HUDEP-2 (cell line): ENCODE data around the gene ACTA2.
A peak's percentile ranks its signal among the peaks of the same experiment; 100 is the strongest.

Experiments used
- DNase-seq, 76 experiments: peaks; one replicate each; lab custom pipeline; 2025; ENCODE audit not compliant: unreplicated experiment in 76 of 76; lab: John Stamatoyannopoulos, UW

The ACTA2 gene

DNA sequence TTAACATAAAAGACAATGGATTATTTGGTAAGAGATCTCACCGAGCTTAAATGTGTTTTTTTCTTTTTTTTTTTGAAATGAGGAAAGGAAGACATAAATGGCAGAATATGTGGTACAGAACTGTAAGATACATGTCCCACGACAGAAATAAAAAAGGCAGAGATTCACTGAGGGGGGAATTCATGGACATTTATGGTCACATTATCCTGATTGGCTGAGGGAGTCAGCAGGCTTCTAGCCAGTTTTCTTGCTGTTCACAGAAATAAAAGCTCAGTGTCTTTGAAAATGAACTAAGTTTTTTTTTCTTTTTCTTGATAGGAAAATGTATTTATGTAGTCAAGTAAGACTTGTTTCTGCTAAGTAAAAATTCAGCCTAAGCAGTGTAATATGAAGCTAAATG lies 29.8 kb upstream of the ACTA2 start:
- DNase-seq, result no peak

DNA sequence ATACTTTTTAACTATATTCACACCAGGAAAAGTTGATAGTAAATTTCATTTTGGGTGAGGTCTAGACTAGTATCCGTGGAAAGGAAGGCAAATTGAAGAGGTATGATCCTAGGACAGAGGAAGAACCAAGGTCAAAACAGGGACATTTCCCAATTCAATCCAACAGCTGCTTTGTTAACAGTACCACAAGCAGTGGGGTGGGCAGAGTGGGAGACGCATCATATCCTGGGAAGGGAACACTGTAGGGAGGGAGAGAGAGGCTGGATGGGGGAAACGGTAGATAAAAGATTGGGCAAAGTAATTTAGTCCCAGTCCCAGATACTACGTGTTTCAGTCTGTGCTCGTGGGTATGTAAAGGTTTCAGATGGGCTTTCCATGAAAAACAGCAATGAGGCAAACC lies 28.9 kb upstream of the ACTA2 start:
- no peak for DNase-seq

DNA sequence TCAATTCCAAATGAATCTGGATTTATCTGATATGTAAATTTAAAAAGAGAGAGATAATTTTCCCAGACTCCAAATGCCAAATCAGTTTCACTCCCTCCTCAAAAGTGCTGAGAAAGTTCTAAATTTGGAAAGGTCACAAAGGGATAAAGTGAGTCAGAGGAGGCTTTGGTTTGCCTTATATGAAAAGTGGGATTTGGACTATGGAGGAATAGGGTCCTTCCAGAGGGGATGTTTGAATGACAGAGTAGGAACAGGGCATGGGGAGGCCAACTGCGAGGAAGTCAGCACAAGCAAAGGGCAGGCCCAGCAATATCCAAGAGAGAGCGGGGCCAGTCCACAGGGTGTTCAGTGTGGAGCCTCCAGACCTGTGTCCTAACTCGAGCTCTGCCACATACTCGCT lies 28.2 kb upstream of the ACTA2 start:
- DNase-seq, result no peak

DNA sequence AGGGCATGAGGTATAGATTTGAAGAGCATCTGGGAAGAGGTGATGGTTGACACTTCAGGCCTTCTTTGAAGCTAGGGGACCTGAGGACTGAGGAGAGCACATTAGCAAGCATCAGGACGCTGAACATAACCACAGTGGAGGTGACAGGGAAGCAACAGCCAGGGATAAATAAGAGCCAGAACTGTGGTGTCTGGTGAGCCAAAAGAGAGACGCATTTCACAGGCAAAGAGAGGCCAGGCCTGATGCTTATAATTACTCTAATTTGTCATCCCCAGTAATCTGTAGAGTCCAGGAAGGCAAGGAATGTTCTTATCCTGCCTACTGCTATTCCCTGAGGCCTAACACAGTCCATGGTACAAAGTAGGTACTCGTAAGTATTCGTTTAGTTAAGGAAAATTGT lies 27.7 kb upstream of the ACTA2 start:
- DNase-seq, result no peak

DNA sequence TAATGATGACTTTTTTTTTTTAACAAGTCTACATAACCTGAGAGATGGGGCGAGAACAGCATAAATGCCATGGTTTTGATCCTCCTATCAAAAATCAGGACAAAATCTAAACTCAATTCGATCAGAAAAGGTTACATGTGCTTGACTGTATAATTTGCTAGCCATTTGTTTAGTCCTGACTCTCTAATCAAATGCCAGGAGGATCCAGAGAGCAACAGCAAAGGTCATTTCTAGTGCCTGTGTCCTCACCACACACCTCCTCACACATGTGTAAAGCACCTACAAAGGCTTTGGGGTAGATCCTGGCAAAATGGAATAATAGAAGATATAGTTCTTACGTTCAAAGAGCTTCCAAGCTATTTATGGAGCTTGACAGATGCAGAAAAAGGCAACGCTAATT lies 27.0 kb upstream of the ACTA2 start:
- DNase-seq, result no peak

DNA sequence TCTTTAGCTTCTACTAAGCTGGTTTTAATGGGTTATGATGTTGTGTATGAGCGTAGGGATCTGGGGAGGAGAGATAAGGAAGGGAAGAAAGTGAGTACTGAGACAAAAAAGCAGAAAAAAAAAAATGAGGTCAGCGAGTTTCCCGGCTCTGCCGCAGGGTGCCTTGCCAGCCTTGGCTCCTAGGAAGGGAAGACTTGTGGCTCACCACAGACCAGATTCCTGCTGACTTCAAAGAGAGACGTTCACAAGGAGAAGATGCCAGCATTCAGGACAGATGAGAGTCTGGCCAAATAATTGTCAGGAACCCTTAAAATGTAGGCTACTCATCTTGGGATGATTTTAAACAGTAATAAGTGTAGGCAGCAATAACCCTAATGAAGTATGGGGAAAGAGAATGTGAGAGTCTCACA lies 26.6 kb upstream of the ACTA2 start:
- peak in 10 of 76 experiments; percentile 1 to 27 (median 14) for DNase-seq

DNA sequence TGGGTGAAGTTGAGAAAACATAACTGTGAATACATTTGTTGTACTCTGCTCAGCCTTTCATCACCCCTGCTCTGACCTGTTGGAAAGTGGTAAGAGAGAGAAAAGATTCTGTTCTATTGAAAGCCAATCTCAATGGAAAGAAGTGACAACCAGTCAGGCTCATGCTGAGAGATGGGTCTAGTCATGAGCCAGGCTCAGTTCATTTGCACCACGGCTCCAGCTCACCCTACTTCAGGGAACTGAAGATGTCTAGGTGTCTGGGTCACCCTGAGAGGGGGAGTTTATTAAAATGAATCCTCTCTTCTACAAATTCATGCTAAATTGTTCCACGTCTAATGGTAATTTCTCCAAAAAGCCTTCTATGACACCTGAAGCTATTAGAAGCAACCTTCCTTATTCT lies 25.9 kb upstream of the ACTA2 start:
- DNase-seq, result no peak

DNA sequence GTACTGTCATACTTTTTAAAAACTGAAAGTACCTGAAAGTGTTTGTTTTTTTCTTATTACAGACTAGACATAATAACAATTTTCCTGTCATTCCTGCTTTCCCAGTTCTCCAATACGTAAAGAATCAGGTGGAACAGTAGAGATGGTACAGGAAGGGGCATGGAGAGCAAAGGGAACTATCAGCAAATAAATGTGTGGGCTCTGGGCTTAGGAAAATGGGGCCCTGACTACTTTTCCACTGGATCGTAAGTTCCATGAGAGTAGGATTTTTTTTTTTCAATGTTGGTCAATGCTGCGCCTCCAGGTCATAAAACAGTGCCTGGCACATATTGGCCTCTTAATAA lies 22.8 kb upstream of the ACTA2 start:
- peak in 1 of 76 experiments; percentile 28 for DNase-seq

DNA sequence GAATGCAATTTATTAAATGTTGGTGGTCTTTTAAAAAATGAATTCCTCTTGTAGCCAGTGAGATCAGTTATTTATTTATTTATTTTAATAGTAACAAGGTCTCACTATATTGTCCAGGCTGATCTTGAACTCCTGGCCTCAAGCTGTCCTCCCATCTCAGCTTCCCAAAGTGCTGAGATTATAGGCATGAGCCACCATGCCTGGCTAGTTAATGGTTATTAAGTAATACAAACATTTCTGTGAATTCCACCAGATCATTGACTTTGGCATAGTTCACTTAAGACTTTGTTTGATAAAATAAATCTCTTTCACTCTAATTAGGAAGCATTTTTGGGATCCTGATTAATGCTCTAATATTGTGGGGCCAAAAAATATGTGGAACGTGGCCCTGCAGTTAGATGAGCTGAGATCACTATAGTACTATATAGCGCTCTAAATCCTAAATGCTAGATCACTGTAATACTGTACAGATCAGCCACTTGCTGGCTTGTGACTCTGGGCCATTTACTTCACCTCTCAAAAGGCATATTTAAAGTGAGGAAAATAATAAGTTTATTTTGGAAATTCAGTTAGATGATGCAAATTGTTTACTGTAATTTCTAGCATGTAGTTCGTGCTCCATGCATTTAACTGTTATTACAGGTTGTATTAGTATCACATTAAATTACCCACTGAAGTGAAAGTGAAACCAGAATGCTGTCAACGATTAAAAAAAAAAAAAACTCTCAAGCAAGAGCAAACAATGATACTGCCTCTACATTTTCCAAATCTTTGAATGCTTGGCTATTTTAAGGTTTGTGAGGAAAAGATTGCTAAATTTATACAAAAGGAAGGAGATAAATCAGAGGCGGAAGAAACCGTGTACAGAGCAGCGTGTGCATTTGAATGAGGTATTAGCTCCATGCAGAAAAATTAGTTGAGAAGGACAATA lies 22.1 kb upstream of the ACTA2 start:
- DNase-seq, result peak in 12 of 76 experiments; percentile 5 to 58 (median 18)

DNA sequence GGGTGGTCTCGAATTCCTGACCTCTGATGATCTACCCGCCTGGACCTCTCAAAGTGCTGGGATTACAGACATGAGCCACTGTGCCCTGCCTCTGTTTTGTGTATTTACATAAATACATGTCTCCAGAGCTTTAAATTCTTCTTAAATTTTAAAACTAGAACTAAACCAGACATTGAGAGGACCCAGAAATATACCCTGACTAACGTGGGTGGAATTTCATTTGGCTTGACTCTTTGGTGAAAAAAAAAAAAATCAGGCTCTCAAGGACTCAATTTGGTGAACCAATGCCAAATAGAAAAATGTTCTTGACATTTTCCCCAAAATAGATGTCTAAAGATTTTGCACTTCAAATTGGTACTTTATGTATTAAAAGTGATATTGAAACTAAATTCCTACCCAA lies 21.4 kb upstream of the ACTA2 start:
- no peak for DNase-seq

DNA sequence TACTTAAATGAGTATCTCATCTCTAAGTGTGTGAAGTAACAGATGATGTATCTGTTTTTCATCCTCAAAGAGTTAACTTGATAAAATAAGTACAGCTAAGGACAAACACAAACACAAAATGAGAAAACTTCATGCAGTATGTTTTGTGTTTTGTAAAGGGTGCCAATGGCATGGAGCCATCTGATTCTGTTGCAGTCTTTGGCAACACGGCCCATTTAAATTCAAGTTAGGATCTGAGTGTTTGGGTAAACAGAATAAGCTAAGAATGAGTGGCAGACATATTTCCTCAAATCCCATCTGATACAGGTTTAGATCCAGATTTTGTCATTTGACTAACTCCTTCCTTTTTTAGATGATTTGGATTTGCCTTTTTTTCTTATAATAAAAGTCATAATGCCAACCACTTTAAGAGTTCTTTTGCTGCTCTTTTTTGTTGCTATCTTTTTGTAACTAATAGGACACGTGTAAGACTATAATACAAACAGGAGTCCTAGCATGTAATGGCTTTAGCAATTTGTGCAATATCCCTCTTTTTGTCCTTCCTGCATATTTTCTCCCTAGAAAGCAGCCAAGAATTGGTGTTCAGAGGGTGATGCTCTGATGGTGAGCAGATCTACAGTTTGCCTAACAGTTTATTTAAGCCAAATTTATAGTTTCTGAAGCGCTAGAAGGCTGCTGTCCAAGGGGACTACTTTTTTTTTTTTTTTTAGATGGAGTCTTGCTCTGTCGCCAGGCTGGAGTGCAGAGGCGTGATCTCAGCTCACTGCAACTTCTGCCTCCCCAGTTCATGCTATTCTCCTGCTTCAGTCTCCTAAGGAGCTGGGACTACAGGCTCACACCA lies 18.9 kb upstream of the ACTA2 start:
- no peak for DNase-seq

DNA sequence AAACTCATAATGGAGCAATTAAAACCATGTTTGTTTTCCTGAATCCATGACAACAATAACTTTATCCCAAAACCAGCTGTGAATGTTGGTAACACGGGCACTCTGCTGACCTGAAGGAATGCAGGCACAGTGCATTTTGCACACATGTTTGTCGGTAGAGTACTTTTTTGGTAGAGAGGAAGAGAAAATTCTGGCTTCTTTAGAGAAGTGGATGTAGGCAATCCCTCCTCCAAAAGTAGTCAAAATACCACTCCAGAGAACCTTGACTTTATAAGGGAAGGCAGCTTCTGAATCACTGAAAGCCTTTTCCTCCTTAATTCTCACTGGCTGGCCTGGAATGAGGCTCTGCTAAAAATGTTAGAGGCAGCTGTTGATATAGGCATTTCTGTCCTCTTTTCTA lies 15.8 kb upstream of the ACTA2 start:
- no peak for DNase-seq

DNA sequence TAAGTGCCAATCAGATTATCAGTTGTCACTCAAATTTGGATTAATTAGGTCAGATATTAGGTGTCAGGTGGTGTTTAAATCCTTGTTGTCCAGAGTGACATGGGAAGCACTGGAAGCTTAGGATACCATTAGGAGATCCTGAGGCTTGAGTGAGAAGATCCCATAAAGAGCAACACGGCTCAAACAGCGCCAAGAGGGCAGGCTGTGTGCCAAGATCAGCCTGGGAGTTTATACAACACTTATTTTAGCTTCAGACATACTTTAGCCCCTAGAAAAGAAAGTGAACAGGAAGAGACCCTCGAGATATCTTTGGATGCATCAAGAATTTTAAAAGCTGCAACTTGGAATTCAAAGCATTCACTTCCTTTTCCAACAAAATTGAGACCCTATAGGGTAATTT lies 14.2 kb upstream of the ACTA2 start:
- DNase-seq, result no peak

DNA sequence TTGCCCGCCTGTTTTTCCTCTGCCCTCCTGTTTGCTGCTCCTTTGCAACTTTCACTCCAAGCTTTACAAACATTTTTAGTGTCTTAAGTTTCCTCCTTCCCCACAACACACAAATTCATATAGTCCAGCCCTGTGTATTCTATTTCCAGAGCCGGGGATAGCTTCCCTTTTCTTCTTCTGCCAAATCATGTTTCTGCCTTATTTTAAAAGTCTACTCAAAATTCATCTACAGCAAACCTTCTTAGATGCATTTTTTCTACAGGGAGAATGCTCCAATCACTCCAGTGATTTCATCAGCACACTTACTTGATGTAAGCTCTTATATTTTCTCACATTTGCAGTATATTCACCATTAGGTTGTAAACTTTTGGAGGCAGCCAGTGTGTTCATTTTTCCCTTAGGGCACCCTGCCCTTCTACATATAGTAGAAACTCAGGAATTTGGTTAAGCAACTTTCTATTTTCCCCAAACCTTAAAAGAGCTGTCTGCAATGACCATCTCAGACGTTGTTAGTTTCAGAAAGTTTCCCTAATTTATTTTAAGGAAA lies 12.4 kb upstream of the ACTA2 start:
- no peak for DNase-seq

DNA sequence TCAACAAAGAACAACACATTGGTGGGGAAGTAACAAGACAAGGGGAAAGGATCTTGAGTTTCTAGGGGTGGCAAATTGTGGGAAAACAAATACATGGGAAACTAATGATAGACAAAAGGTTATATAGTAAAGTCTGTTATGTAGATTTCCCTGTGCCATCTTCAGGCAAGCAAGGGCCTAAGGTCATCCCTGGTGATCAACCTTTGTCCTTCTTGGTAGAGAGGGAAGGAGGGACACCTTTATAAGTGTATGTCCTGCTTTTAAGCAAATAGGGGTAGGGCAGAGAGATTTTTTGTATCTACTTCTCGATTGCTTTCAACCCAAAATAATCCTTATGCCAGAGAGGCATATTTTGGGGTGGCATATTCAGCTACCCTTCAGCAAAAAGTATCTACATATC lies 11.8 kb upstream of the ACTA2 start:
- DNase-seq, result no peak

DNA sequence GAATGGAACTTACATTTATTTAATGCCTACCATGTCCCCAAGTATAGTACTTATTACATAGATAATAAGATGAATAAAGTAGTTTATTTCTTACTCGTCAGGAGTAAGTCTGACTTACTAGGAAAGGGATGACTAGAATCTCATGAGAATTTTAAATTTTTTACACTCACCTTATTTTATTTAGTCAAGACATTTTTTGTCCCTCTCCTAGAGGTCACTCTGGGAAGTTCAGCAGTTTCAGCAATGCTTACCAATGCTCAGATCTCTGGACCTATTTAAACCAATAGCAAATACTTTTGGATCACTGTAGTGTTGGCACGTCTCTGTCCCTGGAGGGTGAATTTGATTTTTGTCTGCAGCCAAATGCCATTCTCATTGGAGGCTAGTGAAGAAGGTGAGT lies 10.7 kb upstream of the ACTA2 start:
- DNase-seq, result no peak

DNA sequence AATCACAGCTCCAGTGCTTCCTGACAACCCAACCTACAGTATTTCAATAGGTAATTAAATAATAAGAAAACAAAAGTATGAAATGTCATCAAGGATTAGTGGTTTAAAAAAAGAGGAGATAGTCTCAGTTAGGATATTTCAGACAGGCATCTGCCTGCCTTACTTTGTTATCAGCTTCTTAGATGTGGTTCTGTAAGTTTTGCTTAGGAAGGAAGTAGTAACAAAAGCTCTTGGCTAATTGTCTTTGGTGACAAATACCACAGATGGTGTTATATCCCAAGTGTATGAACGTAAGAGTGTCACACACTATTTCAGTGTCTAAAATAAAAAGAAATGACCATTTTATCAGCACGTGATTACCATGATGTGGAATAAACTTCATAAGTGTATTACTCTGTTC lies 9.8 kb upstream of the ACTA2 start:
- DNase-seq, result no peak

DNA sequence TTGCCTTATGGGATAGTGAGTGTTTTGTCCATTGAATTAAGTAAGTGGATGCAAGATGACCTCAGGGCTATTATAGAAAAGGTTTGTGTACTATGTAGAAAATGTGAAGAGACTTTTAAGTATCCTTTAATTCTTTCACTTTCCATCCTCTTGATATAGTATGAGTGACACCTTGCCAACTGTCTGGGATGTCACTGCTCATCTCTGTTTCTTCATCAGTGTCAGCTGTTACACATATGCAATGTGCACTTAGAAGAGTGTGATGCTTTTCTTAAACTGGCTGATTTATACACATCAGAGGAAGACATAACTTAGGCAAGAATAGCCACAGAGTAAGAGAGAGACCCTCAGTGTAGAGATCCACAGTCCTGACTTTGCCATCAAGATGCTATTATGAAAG lies 8.7 kb upstream of the ACTA2 start:
- DNase-seq, result no peak

DNA sequence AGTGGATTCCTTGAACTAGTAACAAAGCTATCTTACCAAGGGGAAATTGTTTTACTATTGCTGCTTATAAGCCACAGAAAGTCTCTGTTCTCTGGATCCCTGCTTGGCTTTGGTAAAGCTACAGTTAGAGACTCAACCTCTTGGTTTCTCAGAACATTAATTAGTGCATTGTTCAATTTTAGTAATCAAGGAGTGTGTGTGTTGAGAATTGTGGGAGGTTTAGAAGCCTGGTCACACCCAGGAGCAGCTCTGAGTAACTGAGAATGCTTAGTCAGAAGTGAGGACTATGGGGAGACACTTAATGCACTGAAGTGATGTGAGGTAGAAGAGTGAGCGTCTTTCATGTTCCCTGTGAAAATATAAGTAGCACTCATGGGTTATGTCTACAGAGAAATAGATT lies 8.2 kb upstream of the ACTA2 start:
- DNase-seq, result no peak

DNA sequence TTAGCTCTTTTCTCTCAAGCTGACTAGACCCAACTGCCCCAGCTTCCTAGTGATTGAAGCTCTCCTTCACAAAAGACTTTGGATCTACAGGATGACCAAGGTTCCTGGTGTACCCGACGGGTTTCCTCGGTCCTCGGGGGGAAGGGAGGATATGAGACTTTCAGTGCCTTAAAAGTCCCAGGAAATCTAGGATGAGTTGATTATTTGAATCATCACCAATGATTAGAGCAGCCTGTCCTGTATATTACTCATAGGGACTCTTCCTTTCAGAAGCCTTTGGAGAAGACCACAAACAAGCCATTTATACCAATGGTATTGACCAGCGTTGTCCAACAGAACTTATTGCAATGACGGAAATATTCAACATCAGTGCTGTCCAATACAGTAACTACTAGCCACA lies 6.1 kb upstream of the ACTA2 start:
- DNase-seq, result no peak

DNA sequence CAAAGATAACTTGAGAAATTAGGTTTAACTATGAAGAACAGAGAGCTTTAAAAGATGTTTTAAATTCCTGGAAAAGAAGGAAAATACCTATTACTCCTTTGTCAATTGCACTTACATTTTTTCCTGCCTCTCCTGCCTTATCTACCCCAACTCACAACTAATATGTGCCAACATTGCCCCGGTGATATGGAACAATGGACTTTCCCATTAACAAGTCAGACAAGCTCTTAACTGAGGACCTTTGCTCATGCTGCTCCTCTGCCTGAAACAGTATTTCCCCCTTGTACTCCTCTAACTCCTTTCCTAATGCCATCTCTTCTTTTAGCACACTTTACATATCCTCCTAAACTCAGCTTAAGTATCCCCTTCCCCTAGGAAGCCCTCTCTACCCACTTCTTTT lies 4.8 kb upstream of the ACTA2 start:
- no peak for DNase-seq
